H1 (cell line): Measurements from ENCODE around the gene DACT1. TPM values are rescaled to one million over a fixed set of nuclear protein-coding genes. Genes with fewer than 3 reads are reported as not detected.

ENCODE experiments used
- JUND ChIP-seq: IDR thresholded peaks from 2 replicates; pipeline ENCODE4 v1.6.1; 2011; ENCODE audit warnings: mild to moderate bottlenecking, improper control_type of control experiment, low read length
- KDM5A ChIP-seq: fragments of 200-600 bp; IDR thresholded peaks from 2 replicates; pipeline ENCODE4 v1.7.1; 2012; ENCODE audit warnings: mild to moderate bottlenecking, low read length, inconsistent platforms, mixed read lengths
- SUZ12 ChIP-seq: fragments of 200-600 bp; sonication (generic); IDR thresholded peaks from 2 replicates; pipeline ENCODE4 v1.6.1; 2012; ENCODE audit warnings: mild to moderate bottlenecking, inconsistent platforms, low read length, moderate library complexity, mixed read lengths
- polyA plus RNA-seq, 7 experiments: library from polyadenylated mRNA; depleted of rRNA in 3 of 7; stranded (reverse) in 5 of 7; unstranded in 2 of 7; fragments of >200 nt in 5 of 7; fragments of 200-250 nt in 2 of 7; gene quantifications; 1 replicate in 5 of 7; 2 replicates in 1 of 7; 4 replicates in 1 of 7; pipeline versions ENCODE4 v1.2.1 to v1.2.3, GENCODE V29; 2011 to 2013; ENCODE audit warnings: missing spikeins in 2 of 7, mixed read lengths in 2 of 7
- total RNA-seq: library from RNA; stranded (reverse); fragmentation: NEBNext Ultra II Directional; extraction: Animal tissue kit (Norgen Biotek cat#: 25700); gene quantifications from 2 replicates; pipeline ENCODE4 v1.2.1, GENCODE V29; 2021

DACT1 gene
- total and polyA plus RNA-seq, 2 of the 8 experiments (the other 6 are each of a cell fraction or from before 2014, with no cell fraction given): 3.2 to 29.8 TPM

DNA sequence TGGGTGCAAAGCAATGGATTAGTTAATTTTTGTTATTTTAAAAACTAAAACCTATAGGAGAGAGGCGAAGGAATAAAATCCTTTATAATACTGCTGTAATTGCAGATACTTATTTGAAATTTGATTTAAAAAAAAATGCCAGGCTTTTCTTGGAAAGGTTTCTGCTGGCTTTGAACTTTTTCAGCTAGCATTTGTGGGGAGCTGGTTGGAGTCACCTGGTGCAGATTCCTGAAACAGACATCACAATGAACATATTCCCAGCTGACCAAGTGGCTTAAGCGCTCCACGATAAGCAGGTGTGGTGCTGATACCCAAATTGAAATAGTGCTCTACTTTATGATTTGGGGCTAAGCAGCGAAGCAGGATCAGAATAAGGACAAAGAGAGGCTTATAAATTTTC is 42.9 kb downstream of the DACT1 start (continued):
- TF ChIP-seq KDM5A (no peak), SUZ12 (no peak), JUND (no peak)
